Muscle layer of colon (tissue), 2 donors: ENCODE data around the gene KPNB1.

Experiments used
- H3K27ac ChIP-seq: one replicate; pipeline ENCODE4 v1.7.0; 2013; ENCODE audit warnings: low read depth, mild to moderate bottlenecking, low read length, moderate library complexity
- H3K27me3 ChIP-seq, 2 donors: one replicate each; pipeline ENCODE4 v1.7.0; 2013; ENCODE audit warnings: low read length in 2 of 2, mild to moderate bottlenecking in 2 of 2; ENCODE audit not compliant: insufficient read depth in 2 of 2, control insufficient read depth in 1 of 2
- H3K36me3 ChIP-seq: one replicate; pipeline ENCODE4 v1.7.0; 2013; ENCODE audit warnings: mild to moderate bottlenecking, low read length; ENCODE audit not compliant: insufficient read depth
- H3K4me1 ChIP-seq: one replicate; pipeline ENCODE4 v1.7.0; 2013; ENCODE audit warnings: mild to moderate bottlenecking, low read length; ENCODE audit not compliant: insufficient read depth
- H3K4me3 ChIP-seq, 2 donors: one replicate each; pipeline ENCODE4 v1.7.0; 2013; ENCODE audit warnings: low read length in 2 of 2, low read depth in 1 of 2, mild to moderate bottlenecking in 1 of 2, moderate library complexity in 1 of 2
- H3K9ac ChIP-seq: one replicate; pipeline ENCODE4 v1.7.0; 2013; ENCODE audit warnings: low read length
- H3K9me3 ChIP-seq: one replicate; pipeline ENCODE4 v1.7.0; 2013; ENCODE audit warnings: mild to moderate bottlenecking, low read length
- donor health status: abdominal sarcoma.
- donor health status: Adenocarcinoma of cecum.

Gene KPNB1

DNA sequence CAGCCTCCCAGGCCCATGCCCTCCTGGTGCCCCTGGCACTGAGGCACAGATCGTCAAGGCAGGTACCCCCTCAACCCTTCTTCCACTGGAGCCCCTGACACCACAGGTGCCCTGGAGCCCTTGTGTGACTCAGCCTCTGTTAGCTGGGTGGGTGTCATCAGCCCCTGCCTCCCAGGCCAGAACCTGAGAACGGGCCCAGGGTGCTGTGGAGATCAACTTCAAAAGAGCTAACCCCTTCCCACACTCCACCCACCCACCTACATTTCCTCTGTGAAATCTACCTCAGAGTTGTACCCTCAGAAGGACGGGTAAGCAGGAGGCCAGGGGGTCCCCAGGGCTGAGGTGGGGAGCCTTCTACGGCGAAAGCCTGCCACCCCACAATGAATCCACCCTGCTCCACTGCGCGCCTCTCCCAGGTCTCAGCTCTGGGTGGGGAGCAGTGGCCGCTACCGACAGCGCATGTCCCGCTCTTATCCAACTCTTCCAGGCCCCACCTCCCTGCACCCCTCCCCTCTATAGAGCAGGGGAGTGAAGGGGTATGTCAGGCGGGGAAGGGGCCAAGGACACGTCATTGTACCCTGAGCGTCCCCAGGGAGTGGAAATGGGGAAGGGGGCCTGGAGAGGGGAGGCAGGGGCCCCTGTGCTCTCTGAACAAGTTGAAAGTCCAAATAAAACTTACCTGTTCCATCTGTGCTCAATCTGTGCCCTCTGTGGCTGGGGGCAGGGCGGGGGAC, 61.8 kb downstream of the KPNB1 start:
- Histone ChIP-seq H3K4me1 (peaks cover 16% of the 10 kb centered on the region), H3K9ac (no peak overlapping the region), H3K27ac (no peak overlapping the region), H3K36me3 (no peaks in the 10 kb centered on the region), H3K9me3 (no peaks in the 10 kb centered on the region), H3K4me3 (no peak overlapping the region), H3K27me3 (peaks cover 0 to 10% of the 10 kb centered on the region in 2 donors)

DNA sequence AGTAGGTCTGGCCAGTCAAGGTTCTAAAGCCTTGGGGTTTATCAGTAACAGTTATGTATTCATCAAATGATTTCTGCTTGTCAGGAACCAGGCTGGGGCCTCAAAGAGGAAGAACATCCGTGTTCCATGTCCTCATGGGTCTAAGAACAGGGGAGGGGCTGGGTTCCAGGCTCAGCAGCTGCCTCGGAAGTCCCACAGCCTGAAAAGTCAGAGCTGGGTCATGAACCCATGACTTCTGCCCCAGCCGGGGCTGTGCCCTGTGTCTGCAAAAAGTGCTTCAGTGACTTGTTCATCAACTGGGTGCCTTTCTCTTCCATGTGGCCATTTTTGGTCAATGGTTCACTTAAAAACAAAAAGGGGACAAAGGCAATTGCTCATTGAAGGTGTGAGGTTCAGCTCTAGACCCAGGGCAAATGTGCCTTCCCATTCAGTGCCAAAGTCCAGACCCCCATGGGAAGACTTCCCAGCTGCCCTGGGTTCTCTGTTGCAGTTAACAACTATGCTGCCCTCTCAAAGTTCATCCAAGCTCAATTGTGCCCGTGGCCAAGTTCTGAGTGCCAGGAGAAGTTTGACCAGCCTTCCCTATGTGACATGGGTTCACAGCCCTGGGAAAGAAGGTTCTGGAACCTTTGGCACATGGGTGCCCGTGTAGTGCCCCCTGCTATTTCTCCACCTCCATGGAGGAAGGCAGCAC, 62.8 kb downstream of the KPNB1 start:
- Histone ChIP-seq H3K4me3 (no peak overlapping the region), H3K4me1 (peaks cover 8% of the 10 kb centered on the region), H3K27ac (no peak overlapping the region), H3K36me3 (no peaks in the 10 kb centered on the region), H3K9ac (no peak overlapping the region), H3K27me3 (peaks cover 0 to 10% of the 10 kb centered on the region in 2 donors), H3K9me3 (no peaks in the 10 kb centered on the region)

DNA sequence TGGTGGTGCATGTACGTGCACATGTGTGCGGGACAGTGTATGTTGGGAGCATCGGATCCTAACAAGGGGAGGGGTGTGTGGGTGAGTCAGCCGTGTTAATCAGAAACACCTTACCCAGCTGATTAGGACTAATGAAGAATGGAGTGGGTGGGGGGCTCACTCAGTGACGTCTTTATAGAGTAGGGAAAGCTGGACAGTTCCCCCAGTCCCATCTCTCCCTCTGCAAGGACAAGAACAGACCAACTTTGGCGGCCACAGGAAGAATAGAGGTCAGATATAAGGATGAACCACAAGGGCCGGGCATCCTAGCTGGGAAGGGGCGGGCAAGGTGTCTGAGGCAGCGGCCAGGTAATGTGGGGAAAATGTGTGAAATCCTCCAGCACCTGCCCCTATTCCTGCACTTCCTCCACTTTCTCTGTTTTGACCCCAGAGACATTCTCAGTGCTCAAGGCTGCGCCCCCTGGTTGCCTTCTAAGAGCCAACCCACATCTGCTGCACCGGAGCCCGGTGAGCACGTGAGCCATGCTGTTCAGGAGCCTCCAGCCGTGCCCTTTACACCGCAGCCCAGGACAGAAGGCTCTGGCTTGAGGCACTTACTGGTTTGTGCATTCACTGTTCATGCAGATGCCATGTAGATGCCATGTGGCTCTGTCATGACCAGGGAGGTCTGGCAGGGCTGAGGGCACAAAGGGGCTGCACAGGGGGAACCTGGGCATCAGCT, 64.4 kb downstream of the KPNB1 start:
- Histone ChIP-seq H3K36me3 (no peaks in the 10 kb centered on the region), H3K9me3 (no peaks in the 10 kb centered on the region), H3K9ac (no peak overlapping the region), H3K4me3 (no peak overlapping the region), H3K27me3 (peaks cover 0 to 10% of the 10 kb centered on the region in 2 donors), H3K27ac (no peak overlapping the region), H3K4me1 (no peaks in the 10 kb centered on the region)

DNA sequence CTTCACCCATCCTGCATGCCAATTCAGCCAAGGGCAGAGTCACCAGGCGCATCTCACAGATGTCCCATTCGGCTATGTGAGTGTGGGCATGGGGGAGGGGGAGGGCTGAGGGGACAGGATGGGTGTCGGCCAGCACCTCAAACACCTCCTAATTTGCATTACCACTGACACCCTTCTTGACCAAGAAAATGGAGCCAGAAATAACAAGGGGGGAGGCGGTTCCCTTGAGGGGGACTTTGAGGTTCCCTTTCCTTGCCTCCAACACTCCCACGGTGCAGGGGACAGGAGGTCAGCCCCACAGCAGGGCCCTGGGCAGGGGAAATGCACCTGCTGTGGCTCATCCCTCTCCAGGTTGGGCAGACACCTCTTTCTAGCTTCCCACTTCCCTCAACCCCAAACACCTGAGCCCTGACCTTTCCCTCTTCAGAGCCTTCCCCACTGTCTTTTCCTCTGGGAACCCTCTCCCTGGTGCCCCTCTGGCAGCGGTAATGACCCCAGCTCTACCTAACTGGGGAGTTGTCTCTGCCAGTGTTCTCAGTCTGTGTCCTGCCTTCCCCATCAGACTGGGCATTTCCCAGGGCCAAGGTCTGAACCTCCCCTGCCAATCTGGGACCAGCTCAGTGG, 65.2 kb downstream of the KPNB1 start:
- Histone ChIP-seq H3K27me3 (peaks cover 0 to 17% of the 10 kb centered on the region in 2 donors), H3K9me3 (no peaks in the 10 kb centered on the region), H3K4me3 (no peak overlapping the region), H3K27ac (no peak overlapping the region), H3K4me1 (no peaks in the 10 kb centered on the region), H3K9ac (no peak overlapping the region), H3K36me3 (no peaks in the 10 kb centered on the region)

DNA sequence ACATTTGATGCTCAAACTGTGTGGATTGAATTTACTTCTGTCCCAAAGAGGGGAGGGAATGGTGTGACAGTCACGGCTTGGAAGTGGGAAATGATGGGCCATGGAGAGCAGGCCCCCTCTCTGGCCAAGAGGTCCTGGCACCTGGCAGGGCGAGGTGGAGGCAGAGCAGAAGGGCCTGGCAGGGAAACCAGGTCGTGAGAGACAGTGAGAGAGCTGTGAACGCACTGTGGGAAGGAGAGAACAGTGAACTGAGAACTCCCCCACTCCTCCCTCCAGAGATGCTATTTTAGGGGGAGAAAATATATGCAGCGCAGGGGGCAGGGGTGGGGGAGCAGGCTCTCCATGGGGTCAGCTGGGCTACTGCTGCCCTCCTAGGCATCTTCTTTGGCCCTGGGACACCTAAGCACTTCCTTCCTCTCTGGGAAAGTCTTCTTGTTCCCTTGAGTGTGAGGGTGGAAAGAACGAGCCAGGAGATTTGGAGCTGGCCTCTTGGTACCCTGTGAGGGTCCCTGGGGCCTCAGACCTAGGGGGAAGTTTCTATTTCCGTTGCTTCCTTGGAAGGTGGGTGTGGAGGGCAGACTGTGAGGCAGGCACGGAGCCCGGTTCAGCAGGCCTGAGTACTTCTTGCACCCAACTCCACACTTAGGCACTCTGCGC, 66.1 kb downstream of the KPNB1 start:
- no peaks in the 10 kb centered on the region for H3K36me3 ChIP-seq
- H3K4me1 ChIP-seq: peaks cover 5% of the 10 kb centered on the region
- H3K4me3 ChIP-seq: no peak overlapping the region
- H3K27ac ChIP-seq: no peak overlapping the region
- H3K27me3 ChIP-seq: peaks cover 6 to 26% of the 10 kb centered on the region in 2 donors
- no peak overlapping the region for H3K9ac ChIP-seq
- no peaks in the 10 kb centered on the region for H3K9me3 ChIP-seq

DNA sequence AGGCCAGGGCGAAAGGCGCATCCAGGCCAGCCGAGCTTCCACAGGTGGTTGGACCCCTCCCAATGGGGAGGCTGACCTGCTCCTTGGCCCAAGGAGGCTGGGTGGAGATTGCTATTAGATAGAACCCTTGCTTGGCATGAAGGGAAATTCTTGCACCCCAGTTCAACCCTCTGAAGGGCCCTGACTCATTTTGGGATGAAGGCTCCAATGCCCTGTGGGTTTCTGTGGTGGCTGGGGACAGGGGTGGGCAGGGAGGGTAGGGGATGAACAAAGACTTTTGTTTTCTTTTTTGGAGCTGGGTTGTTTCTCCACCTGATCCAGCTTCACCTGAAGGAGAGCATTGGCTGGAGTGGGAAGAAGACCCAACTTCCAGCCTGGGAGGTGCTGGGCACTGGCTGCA, 66.7 kb downstream of the KPNB1 start:
- H3K4me1 ChIP-seq: peaks cover 10% of the 10 kb centered on the region
- H3K4me3 ChIP-seq: no peak overlapping the region
- H3K27ac ChIP-seq: no peak overlapping the region
- H3K9ac ChIP-seq: no peak overlapping the region
- peaks cover 10 to 31% of the 10 kb centered on the region in 2 donors for H3K27me3 ChIP-seq
- H3K36me3 ChIP-seq: no peaks in the 10 kb centered on the region
- H3K9me3 ChIP-seq: no peaks in the 10 kb centered on the region

DNA sequence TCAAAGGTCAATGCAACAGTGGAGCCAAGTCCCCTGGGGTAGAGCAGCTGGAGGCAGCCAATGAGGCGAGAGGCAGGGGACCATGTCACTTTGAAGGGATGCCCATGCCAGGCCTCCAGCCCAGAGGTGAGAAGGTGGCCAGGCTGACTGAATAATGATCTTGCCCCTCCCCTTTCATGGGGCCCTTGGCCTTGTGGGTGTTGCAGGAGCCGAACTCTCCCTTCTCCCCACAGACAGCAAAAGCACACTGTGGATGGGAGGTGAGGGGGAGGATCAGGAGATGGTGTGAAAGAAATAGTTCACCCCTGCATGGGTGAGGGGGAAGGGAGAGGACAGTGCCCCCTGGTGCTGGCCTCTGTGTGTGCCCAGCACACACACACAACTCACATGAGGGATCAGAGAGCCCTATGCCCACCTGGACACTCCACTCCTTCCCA, 67.6 kb downstream of the KPNB1 start:
- Histone ChIP-seq H3K4me3 (no peak overlapping the region), H3K27me3 (peaks cover 19 to 41% of the 10 kb centered on the region in 2 donors), H3K27ac (no peak overlapping the region), H3K9ac (no peak overlapping the region), H3K9me3 (no peaks in the 10 kb centered on the region), H3K36me3 (no peaks in the 10 kb centered on the region), H3K4me1 (peaks cover 13% of the 10 kb centered on the region)

DNA sequence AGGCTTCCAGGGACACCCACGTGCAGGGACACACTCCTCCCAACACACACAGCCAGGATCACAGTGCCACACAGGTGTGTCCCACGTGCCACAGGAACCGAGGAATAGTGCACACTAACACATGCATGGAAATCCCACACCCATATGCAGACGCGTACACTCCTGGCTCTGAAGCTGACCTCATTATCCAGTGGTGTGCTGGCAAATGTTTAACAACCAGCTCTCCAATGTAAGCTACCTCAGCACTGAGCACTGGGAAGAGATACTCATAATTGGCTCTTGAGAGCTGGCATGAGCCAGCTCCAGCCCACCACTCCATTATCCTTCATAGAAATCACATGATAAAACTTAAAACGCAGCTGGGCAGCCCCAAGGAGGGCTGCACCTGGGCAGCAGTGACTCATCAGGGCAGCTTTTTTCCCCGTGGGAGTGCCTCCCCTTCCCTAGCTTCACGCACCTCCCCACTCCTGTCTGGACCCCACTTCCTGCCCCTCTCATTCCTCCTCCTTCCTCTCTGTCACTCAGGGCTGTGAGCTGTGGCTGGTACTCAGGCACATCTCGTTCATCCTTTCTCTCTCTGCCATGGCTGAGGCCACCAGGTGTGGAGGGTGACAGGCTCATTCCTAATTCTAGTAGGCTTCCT, 68.4 kb downstream of the KPNB1 start:
- no peak overlapping the region for H3K9ac ChIP-seq
- H3K27ac ChIP-seq: no peak overlapping the region
- H3K9me3 ChIP-seq: no peaks in the 10 kb centered on the region
- no peaks in the 10 kb centered on the region for H3K36me3 ChIP-seq
- H3K27me3 ChIP-seq: peaks cover 22 to 35% of the 10 kb centered on the region in 2 donors
- H3K4me3 ChIP-seq: no peak overlapping the region
- peaks cover 13% of the 10 kb centered on the region for H3K4me1 ChIP-seq

DNA sequence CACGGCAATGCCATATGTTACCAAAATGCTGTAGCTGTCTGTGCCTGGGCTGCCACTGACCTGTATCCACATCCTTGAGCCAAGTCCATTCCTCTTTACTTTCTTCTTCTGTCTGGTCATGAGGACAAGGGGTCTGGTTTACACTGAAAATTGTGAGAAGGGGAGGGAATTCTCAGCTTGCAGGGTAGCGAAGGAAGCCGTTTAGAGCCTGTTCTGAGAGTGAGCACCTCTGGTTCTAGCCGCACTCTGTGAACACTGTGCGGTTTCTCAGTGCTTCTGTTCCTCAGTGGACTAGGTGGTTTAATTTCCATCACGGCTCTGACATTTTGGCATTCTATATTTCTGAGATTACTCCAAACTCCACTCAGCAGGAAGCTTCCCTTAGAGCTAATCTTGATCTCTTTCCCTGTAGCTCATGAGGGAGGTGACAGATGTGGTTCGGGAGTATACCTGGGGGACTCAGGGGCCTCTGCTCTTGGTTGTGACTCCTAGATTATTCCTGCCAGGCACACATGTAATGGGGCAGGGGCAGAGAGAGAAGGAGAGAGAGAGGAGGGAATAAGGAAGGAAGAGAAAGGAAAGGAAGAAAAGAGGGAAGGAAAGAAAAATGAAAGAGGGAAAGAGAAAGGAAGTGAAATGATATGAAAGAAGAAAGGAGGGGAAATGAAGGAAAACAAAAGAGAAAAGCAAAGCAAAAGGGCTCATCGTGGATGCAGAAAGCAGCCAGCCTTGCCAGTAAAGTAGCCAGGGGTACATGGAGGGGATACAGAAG, 69.1 kb downstream of the KPNB1 start:
- Histone ChIP-seq H3K27me3 (peaks cover 22 to 36% of the 10 kb centered on the region in 2 donors), H3K4me1 (peaks cover 13% of the 10 kb centered on the region), H3K36me3 (no peaks in the 10 kb centered on the region)

More for the DNA sequence above, 69.1 kb downstream of the KPNB1 start:
- no peak overlapping the region for H3K27ac ChIP-seq
- H3K9me3 ChIP-seq: no peaks in the 10 kb centered on the region
- H3K4me3 ChIP-seq: no peak overlapping the region
- H3K9ac ChIP-seq: no peak overlapping the region
